ENCODE results near the gene ABCC4.
"Not testable (repeated sequence)": the region's sequence is repeated elsewhere in the genome, so short reads cannot be mapped to it uniquely, and the experiment has no call there.

The ABCC4 gene

DNA sequence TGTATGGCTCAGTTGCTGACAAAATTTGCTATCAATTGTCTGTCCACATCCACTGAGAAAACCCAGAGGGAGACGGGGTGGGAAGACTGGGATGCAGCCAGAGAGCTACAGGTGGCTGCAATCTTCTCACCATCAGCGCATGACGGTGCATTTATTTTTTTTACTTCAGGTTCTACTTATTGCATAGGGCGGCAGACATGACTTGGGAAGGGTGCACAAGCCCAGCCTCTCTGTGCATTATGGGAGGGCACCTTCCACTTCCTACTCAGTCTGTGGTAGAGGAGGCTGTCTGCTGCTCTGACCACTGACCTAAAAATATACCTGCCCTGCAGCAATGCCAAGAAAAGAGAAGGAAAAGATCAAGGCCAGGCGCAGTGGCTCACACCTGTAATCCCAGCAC, 73.1 kb downstream of the ABCC4 start:
- DNase-seq: no peak

DNA sequence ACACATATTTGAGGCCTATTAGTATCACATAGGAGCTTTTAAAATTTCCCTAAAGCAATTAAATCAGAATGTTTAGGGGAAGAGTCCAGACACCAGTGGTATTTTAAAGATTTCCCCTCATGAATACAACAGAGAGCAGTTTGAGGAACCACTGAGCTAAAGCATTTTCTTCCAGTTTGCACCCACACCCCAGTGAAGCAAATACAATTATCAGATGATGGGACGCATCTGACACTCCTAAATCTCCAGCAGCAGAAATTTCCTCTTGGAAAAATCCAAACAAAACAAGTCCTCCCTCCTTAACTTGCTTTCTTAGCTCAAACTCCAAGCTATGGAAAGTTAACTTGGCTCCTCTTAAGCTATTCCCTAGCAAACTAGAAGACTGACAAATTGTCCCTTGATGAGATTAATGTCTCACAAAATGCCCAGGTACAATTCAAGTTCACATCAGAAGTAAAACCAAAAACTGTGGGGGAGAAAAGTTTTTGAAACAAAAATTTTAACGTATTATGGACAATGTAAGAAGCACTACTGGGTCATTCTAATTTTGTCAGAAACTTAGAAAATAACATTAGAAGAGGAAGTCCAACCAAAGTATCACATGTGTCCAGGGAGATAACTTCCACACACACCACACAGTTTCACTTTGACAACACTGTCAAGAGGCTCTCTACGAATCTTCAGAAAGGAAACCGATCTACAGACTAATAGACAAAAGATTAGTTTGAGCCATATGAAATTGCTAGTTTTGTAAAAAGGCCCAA, 74.1 kb downstream of the ABCC4 start:
- no peak for DNase-seq

DNA sequence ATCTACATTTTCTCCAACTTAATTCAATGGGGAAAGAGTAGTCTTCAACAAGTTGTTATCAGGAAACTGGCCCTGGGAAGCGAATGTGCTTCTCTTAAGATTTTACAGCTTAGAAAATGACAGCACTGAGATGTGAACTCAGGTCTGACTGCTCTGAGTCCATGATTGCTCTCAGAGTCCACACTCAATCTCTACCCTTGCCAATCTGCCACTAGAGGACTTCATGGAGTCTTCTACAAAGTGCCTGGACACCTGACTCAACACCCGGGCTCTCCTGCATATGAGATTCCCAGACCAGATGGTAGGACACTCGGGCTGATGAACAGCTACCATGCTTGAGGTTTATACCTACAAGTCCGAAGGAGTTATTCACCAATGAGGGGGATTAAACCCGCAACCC, 74.8 kb downstream of the ABCC4 start:
- DNase-seq: no peak

DNA sequence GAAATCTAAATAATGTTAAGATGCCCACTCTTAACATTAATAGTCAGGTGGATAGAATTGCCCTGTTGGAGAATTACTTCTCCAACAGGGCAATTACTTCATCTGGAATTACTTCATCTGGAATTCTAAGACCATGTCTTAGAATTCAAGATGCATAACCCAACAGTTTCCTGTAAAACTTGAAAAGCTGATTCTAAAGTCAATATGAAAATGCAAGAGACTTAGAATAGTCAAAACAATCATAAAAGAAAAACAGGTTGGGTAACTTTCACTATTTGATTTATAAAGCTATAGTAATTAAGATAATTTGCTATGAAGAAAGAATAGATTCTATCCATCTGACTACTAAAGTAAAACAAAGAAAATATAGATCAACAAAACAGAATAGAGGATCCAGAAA, 75.2 kb downstream of the ABCC4 start:
- DNase-seq: no peak

DNA sequence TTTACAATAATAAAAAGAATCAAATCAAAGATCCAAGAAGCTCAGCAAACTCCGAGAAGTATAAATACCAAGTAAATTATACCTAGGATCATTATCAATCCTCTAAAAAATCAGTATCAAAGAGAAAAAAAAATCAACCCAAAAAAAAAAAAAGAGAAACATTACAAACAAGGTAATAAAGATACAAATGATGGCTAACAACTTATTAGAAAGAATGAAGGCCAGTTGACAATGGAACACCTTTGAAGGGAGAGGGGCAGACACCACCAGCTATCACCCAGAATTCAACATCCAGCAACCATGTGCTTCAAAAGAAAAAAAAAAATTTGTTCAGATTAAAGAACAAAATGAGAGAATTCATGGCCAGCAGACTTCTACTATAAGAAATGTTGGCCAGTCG, 77.2 kb downstream of the ABCC4 start:
- no peak for DNase-seq

DNA sequence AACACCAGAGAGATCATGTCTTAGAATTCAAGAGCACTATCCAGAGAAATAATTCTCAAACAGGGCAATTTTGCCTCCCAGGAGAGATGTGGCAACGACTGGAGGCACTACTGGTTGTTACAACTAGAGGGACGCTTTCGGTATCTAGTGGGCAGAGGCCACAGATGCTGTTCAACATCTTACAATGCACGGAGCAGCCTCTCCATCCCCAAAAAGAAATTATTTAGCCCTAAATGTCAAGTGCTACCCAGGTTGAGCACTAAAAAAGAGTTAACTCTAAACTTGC, 78.6 kb downstream of the ABCC4 start:
- DNase-seq: no peak

DNA sequence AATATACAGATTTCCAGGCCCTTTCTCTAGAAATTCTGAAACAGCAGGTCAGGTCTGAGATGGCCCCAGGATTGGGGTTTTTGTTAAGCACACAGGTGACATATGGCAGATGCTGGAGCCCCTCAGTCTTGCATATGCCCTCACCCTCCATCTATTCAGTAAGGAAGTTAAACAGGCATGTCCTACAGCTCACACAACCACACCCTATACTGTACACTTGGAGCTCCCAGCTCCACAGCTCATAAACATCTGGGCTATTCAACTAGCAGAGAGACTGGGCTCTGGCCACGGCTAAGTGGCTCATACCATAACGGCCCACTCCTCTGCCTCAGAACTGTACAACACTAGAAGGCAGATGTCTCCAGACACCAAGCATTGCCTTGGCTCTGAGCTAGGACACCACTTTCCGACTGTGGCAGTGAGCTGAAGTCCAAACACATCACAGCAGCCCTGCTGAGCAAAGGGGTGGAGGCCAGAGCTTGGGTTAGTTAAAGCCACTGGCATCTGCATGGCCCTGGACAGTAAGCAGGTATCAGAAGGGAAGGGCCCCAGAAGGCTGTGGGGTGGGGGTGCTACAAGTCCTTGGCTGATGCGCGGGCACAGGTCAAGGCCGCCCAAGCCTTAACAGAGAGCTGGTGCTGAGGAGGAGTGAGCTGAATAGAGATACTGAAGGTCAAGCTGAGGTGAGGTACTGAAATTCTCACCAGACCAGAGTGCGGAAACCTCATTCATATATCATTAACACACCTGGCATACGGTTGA, 79.1 kb downstream of the ABCC4 start:
- no peak for DNase-seq

DNA sequence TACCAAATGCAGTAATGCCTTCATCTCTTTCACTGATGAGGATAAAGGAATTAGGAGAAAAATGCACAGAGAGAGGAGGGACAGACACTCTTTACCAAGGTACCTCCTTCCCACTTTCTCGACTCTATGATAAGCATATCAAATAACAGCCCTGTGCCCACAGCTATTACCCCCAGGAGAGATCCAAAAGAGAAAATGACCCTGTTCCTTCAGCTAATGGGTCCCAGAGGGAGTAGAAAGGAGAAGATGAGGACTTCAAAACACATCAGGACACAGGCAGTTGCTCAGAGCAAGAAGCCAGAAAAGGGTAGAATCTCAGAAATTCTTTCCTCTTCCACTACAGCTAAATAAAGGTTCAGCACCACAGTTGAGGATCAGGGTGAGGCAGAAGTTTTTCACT, 80.6 kb downstream of the ABCC4 start:
- DNase-seq: no peak

DNA sequence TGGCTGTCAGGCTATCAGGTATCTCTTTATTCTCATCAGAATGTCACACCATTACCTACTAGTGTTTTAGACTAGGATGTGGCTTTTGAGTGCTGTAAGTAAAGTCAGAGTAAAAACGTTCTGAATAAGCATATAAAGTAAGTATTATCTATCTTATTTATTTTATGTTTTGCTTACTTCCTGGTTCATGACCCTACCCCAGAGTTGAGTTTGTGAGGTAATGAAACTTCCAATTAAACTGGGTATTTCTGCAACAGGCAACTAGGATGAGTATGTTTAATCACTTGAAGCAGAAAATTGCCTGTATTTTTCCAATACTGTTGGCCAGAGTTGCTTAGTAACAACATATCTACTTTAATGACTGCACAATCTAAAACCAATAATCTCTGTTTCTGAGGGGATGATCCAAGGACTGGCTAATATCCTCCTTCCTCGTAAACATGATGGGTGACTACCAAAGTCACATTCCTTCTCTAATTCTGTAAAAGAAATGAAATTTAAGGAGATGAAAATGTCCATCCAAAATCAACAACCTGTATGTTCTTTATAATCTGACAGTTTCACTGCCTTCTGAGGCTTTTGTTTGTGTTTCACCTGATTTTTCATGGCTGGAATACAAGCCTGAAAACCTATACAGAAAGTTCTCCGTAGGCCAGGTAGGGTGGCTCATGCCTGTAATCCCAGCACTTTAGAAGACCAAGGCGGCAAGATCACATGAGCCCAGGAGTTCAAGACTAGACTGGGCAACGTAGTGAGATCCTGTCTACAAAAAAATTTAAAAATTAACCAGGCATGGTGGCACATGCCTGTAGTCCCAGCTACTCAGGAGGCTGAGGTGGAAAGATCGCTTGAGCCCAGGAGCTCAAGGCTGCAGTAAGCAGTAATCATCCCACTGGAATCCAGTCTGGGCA, 83.1 kb downstream of the ABCC4 start:
- no peak for DNase-seq

DNA sequence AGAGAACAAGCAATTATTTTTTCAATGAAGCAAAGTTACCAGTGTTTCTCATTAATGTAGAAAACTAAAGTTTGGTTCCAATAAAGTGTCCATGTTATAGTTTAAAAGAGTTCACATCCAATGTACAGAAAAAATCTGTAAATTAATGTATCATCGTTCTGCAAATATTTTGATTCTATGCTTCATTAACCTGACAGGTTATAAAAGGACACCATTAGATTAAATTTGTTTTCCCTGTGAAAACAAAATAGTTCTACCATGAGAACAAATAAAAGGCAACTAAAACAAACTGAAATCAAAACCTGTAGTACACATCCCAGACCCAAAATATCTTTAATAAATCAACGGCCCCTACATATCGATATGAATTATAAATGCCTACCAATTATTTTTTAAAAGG, 85.1 kb downstream of the ABCC4 start:
- no peak for DNase-seq

DNA sequence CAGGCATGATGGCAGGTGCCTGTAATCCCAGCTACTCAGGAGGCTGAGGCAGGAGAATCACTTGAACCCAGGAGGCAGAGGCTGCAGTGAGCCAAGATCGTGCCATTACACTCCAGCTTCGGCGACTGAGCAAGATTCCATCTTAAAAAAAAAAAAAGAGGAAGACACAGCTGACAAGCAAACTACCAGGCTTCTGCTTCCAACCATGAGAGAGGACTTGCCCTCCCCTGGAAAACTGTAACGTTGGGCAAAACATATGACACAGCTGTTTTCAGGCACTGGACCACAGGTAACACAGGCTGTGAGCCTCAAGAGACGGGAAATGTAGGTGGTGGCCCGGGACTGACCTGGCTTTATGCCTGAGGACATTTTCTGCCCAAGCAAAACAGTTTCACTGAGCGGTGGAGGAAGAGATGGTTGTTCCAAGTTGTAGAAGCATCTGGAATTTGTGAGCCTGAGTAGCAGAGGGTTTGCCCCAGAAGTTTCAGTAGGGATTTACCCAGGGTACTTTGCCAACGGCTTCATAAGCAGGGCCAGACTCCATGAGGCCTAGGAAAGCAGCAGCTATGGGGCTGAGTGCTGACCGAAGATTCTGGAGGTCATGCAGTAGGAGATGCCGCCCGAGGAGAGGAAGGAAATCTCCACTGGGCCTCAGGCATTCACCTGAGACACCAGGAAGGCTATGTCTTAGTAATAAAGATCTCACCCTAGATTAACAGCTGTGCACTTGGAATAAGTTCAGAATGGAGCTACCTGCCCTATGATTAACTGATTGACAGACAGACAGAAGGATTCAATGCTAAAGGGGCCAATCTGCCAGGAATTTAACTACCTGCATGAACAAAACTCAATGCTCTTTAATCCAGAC, 88.0 kb downstream of the ABCC4 start:
- no peak for DNase-seq

DNA sequence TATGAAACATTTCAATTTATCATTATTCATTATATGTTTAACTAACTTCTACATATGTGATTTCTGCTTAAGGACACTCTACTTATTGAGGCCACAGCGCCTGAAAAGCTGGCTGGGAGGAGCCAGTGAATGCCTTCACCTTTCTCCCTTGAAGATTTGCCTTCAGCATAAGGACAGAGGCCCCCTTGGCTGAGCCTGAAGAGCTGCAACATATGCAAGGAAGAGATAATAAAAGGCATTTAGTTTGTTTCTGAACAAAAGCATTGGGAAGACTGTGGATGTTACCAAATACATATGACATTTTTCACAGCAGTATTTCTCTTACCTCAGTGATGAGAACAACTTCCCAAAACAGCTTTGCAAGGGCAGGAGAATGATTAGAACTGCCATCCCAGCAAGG, 92.1 kb downstream of the ABCC4 start:
- DNase-seq: no peak

DNA sequence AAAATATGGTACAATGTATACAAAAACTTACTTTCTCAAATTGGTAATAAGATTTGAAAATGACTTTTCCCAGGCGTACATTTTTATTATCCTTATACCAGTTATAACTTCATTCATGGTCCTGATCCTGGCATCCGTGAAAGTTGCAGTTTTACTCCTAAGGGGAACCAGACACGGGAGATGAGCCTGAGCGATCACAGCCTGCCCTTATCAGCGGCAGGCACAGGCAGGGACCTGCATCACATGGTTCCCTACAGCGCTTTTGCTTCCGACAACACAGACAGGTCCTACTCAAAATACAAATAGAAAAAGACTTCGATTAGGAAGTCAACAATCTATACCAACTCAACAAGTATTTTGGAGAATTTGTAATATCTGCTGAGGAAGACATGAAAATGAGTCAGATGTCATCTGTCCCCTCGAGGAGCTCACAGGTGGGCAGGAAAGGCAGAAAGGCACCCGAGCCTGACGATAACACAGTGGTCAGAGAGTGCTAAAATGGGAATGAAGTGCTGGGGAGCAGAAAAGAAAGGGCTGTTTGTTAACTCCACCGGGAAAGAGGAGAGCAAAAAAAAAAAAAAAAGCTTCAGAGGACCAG, 93.4 kb downstream of the ABCC4 start:
- no peak for DNase-seq

DNA sequence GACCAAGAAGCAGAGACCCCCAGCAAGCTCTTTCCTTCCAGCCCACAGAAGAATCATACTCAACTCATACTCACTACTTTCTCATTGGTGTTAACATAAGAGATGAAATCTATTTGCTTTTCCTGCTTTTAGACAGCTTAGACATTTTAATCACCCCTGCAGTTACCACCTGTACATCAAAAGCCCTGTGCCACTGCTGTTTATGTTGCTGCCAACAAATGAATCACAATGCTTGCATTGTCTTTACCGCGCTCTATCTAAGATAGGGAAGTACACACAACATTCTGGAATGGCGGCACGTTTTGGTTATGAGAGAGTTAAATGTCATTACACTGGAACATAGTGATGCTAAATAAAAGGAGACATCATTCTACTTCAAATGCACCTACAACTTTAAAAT, 95.1 kb downstream of the ABCC4 start:
- DNase-seq: no peak

DNA sequence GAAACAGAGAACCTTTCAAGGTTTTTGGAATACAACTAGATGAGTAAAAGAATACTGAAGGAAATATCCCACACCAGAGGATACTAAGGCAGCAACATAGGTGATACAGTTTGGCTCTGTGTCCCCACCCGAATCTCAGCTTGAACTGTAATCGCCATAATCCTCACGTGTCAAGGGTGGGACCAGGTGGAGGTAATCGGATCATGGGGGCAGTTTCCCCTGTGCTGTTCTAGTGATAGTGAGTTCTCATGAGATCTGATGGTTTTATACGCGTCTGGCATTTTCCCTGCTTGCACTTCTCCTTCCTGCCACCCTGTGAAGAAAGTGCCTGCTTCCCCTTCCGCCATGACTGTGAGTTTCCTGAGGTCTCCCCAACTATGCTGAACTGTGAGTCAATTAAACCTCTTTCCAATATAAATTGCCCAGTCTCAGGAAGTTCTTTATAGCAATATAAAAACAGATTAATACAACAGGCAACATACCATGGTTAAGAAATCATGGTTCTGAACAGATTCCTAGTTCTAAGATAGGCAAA, 97.0 kb downstream of the ABCC4 start:
- DNase-seq: no peak

DNA sequence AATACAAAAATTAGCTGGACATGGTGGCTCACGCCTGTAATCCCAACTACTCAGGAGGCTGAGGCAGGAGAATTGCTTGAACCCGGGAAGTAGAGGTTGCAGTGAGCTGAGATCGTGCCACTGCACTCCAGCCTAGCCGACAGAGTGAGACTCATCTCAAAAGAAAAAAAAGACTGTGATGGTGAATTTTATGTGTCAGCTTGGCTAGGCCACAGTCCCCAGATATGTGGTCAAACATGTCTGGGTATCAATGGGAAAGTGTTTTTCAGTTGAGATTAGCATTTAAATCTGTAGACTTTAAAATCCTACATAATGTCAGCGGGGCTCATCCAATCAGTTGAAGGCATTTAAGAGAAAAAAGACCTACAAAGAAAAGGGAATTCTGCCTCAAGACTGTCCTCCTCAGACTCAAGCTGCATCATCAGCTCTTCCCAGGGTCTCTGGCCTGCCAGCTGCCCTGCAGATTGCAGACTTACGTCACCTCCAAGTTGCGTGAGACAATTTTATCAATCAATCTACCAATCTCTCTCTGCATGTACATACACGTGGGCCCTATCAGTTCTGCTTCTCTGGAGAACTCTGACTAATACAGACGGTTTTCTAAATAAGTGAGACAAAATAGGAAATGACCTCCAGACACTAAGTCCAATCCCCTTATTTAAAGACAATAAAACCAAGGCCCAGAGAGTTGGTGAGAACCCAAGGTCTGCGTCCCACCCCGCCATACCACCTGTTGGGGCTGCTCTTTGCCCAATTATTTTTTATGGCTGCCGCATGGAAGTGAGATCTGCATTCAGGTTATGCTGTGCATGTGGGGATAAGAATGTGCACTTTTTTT, 99.2 kb downstream of the ABCC4 start:
- no peak for DNase-seq

DNA sequence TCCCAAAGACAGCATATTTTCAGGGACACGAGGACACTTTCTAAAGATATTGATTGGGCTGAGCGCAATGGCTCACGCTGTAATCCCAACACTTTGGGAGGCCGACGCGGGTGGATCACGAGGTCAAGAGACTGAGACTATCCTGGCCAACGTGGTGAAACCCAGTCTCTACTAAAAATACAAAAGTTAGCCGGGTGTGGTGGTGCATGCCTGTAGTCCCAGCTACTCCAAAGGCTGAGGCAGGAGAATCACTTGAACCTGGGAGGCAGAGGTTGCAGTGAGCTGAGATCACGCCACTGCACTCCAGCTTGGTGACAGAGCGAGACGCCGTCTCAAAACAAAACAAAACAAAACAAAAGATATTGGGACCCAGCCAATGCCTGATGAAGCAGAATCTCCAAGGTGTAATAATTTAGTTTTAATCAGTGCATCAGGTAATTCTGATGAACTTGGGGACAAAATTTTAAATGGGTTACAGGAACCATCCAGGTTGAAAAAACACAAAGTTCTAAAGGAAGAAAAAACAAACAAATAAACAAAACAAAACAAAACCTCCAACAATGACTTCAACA, 100.8 kb downstream of the ABCC4 start:
- not testable (repeated sequence) for DNase-seq

DNA sequence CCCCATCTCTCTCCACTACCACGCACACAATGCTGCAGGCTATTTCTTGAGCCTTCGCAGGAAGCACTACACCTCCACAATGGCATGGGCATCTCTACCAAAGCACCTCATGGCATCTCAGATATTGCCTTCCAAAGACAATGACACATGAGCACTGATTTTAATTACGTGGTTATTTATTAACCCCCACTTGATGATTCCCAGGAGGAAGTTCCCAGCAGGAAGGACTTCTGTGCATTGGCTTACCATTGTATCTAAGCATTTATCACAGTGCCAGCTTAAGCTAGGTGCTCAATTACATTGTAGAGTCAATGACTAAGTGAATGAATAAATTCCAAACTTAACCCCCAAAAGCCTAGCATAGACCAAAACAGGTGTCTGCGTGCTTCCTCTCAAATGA, 101.4 kb downstream of the ABCC4 start:
- no peak for DNase-seq

DNA sequence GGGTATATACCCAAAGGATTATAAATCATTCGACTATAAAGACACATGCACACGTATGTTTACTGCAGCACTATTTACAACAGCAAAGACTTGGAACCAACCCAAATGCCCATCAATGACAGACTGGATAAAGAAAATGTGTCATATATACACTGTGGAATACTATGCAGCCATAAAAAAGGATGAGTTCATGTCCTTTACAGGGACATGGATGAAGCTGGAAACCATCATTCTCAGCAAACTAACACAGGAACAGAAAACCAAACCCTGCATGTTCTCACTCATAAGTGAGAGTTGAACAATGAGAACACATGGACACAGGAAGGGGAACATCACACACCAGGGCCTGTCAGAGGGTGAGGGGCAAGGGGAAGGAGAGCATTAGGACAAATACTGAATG, 102.6 kb downstream of the ABCC4 start:
- not testable (repeated sequence) for DNase-seq

DNA sequence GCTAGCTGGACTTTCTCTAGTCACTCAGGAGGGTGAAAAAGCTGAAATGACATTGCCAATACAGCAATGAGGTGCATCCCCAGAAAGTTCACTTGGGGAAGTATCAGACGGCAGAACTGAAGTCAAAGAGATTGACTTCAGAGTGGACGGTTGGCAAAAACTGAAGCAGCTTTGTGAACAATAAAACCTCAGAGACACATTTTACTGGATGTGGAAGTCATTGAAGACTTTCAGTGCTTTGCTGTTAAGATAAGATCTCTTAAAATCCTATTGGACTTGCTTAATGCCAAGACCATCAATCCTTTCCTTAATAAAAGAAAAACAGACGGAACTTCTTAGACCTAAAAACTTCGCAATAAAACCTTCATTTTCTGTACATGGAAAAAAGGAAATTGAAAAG, 103.7 kb downstream of the ABCC4 start:
- DNase-seq: no peak

DNA sequence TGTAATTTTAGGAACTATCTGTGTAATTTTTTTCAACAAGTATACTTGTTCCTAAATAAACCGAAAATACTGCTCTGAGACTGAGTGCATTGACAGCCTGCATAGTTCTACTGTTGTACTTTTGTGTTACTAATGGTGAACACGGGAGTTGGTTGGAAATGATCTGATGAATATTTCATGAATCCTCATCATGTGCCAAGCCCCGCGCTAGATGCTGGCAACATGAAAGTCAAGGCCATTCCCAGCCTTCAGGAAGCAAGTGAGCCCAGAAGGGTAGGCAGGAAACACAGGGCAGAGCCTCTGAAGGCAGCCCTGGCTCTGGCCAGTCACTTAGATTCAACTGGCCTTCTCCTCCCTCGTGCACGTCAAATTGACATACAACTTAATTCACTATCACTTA, 106.1 kb downstream of the ABCC4 start:
- DNase-seq: no peak
